Measurements from ENCODE around the gene MS4A2. TPM values are rescaled to one million over a fixed set of nuclear protein-coding genes. Genes with fewer than 3 reads are reported as not detected.
A peak's percentile ranks its signal among the peaks of the same experiment; 100 is the strongest.

MS4A2 gene
- total RNA-seq, 6 experiments from 2014 or later, result not detected

- no peak for DNase-seq
- Mint-ChIP-seq H3K36me3 (ENCODE audit: low read depth) (no peaks in the 10 kb centered on the region), H3K27ac (no peak overlapping the region), H3K4me1 (ENCODE audit: low read depth) (no peaks in the 10 kb centered on the region), H3K9me3 (peaks cover 38% of the 10 kb centered on the region), H3K4me3 (no peak overlapping the region), H3K27me3 (ENCODE audit: insufficient read depth) (no peaks in the 10 kb centered on the region)
- TF ChIP-seq CTCF (IDR thresholded peaks at IDR 0.05), result no peak
These were observed 41.4 kb downstream of the MS4A2 start for GRCh38 chr11:60129853-60130252.

DNA sequence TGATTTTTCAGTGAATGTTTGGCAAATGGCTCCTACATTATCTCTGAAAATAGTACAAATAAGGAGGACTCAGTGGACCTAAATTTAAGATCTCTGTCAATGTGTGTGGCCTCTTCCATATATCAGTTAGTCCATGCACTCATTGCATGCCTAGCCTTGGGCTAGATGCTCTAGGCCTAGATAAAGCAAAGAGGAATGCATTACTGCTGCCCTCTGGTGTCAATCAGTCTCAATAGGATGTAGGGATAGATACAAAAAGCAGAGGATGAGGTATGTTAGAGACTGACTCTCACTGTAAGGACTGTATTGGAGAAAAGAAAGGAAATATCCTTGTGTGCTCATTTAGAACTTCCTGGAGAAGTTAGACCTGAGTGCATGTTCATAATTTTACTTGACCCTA, 42.0 kb downstream of the MS4A2 start:
- H3K4me3 Mint-ChIP-seq, result no peak overlapping the region
- H3K4me1 Mint-ChIP-seq (ENCODE audit: low read depth), result no peaks in the 10 kb centered on the region
- no peaks in the 10 kb centered on the region for H3K27me3 Mint-ChIP-seq (ENCODE audit: insufficient read depth)
- DNase-seq, result peak; percentile 2
- no peaks in the 10 kb centered on the region for H3K36me3 Mint-ChIP-seq (ENCODE audit: low read depth)
- no peak overlapping the region for H3K27ac Mint-ChIP-seq
- TF ChIP-seq CTCF (IDR thresholded peaks at IDR 0.05), result no peak
- H3K9me3 Mint-ChIP-seq, result peaks cover 32% of the 10 kb centered on the region

DNA sequence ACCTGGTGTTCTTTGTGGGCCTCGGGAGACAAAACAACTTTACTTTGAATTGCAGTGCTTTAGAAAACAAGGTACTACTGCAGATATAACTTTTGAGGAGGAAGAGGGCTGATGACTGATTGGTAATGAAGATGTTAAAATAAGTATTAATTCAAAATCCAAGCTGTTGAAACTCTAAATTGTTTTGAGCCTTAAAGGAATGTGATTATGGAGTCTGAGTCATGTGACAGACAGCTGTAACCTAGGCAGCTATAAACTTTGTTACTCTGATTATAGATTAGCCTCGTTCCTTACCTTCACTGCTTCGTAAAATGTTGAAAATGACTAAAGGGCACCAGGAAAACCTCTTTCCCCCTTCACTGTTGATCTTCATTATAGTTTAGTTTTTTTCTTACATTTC, 43.4 kb downstream of the MS4A2 start:
- H3K9me3 Mint-ChIP-seq, result peaks cover 37% of the 10 kb centered on the region

DNA sequence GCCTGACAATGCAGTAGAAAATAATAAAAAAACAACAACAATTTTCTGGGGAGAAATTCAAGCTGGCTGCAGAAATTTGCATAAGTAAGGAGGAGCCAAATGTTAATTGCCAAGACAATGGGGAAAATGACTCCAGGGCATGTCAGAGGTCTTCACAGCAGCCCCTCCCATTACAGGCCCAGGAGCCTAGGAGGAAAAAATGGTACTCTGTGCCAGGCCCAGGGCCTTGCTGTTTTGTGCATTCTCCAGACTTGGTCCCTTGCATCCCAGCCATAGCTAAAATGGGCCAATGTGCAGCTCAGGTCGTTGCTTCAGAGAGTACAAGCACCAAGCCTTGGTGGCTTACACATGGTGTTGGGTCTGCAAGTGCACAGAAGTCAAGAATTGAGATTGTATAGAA, 45.5 kb downstream of the MS4A2 start:
- peaks cover 34% of the 10 kb centered on the region for H3K9me3 Mint-ChIP-seq
- no peak overlapping the region for H3K4me3 Mint-ChIP-seq
- no peak overlapping the region for H3K27ac Mint-ChIP-seq
- TF ChIP-seq CTCF (IDR thresholded peaks at IDR 0.05), result no peak
- DNase-seq, result no peak
- H3K4me1 Mint-ChIP-seq (ENCODE audit: low read depth), result no peaks in the 10 kb centered on the region
- no peaks in the 10 kb centered on the region for H3K27me3 Mint-ChIP-seq (ENCODE audit: insufficient read depth)
- no peaks in the 10 kb centered on the region for H3K36me3 Mint-ChIP-seq (ENCODE audit: low read depth)

More for the DNA sequence above, 43.4 kb downstream of the MS4A2 start:
- no peak for TF ChIP-seq CTCF (IDR thresholded peaks at IDR 0.05)
- H3K4me3 Mint-ChIP-seq, result no peak overlapping the region
- no peaks in the 10 kb centered on the region for H3K27me3 Mint-ChIP-seq (ENCODE audit: insufficient read depth)
- H3K36me3 Mint-ChIP-seq (ENCODE audit: low read depth), result no peaks in the 10 kb centered on the region
- no peak overlapping the region for H3K27ac Mint-ChIP-seq
- no peaks in the 10 kb centered on the region for H3K4me1 Mint-ChIP-seq (ENCODE audit: low read depth)
- DNase-seq, result no peak

GRCh38 chr11:60143768-60144167, 55.3 kb downstream of the MS4A2 start:
- peaks cover 23% of the 10 kb centered on the region; the same call in 1 of the 2 replicates for H3K9me3 Mint-ChIP-seq
- H3K27ac Mint-ChIP-seq, result no peak overlapping the region
- H3K4me1 Mint-ChIP-seq (ENCODE audit: low read depth), result no peaks in the 10 kb centered on the region
- no peak overlapping the region for H3K4me3 Mint-ChIP-seq
- no peak for DNase-seq
- H3K27me3 Mint-ChIP-seq (ENCODE audit: insufficient read depth), result no peaks in the 10 kb centered on the region
- TF ChIP-seq CTCF (IDR thresholded peaks at IDR 0.05), result no peak
- no peaks in the 10 kb centered on the region for H3K36me3 Mint-ChIP-seq (ENCODE audit: low read depth)

- H3K36me3 Mint-ChIP-seq (ENCODE audit: low read depth), result no peaks in the 10 kb centered on the region
- no peak overlapping the region for H3K27ac Mint-ChIP-seq
- no peak for TF ChIP-seq CTCF (IDR thresholded peaks at IDR 0.05)
- H3K9me3 Mint-ChIP-seq, result peaks cover 23% of the 10 kb centered on the region; the same call in 1 of the 2 replicates
- no peak overlapping the region for H3K4me3 Mint-ChIP-seq
- H3K4me1 Mint-ChIP-seq (ENCODE audit: low read depth), result no peaks in the 10 kb centered on the region
- no peak for DNase-seq
- H3K27me3 Mint-ChIP-seq (ENCODE audit: insufficient read depth), result no peaks in the 10 kb centered on the region
These were observed 57.2 kb downstream of the MS4A2 start for GRCh38 chr11:60145677-60146076.

All from HFFc6 (cell line).